Heart left ventricle (tissue), 16 donors: Measurements from ENCODE around the gene SNX8. TPM values are rescaled to one million over a fixed set of nuclear protein-coding genes. Genes with fewer than 3 reads are reported as not detected.
A peak's percentile ranks its signal among the peaks of the same experiment; 100 is the strongest.

Experiments used
- ATAC-seq, 4 donors: fragments of 200-7000 bp; cut with Tn5 transposase; one replicate each; pipeline ENCODE4 v1.9.1; 2020 to 2022; ENCODE audit warnings: moderate library complexity in 4 of 4, mild to moderate bottlenecking in 3 of 4, moderate number of reproducible peaks in 1 of 4
- DNase-seq, 5 donors: peaks; one replicate each; pipeline ENCODE4 v3.0.0-alpha.2; 2020
- H3K27ac ChIP-seq, 12 donors: fragments of 200-600 bp; sonication (generic) in 4 of 12; one replicate each; pipeline versions ENCODE4 v1.5.0 to v1.8.0; 2016 to 2022; ENCODE audit warnings: mild to moderate bottlenecking in 2 of 12
- H3K27me3 ChIP-seq, 9 donors: fragments of 200-600 bp; sonication (generic) in 2 of 9; one replicate each; pipeline versions ENCODE4 v1.5.1 to v1.8.0; 2016 to 2022; ENCODE audit warnings: mild to moderate bottlenecking in 3 of 9
- H3K36me3 ChIP-seq, 9 donors: fragments of 200-600 bp; sonication (generic) in 2 of 9; one replicate each; pipeline versions ENCODE4 v1.5.0 to v1.8.0; 2018 to 2022; ENCODE audit warnings: mild to moderate bottlenecking in 2 of 9
- H3K4me1 ChIP-seq, 12 donors: fragments of 200-600 bp; sonication (generic) in 4 of 12; one replicate each; pipeline versions ENCODE4 v1.5.0 to v1.8.0; 2016 to 2022; ENCODE audit warnings: mild to moderate bottlenecking in 3 of 12
- H3K4me3 ChIP-seq, 12 donors: fragments of 200-600 bp; sonication (generic) in 4 of 12; one replicate each; pipeline versions ENCODE4 v1.5.0 to v1.8.0; 2017 to 2022; ENCODE audit warnings: mild to moderate bottlenecking in 9 of 12, moderate library complexity in 4 of 12
- H3K9me3 ChIP-seq, 12 donors: fragments of 200-600 bp; sonication (generic) in 4 of 12; one replicate each; pipeline versions ENCODE4 v1.5.0 to v1.8.0; 2016 to 2022; ENCODE audit warnings: mild to moderate bottlenecking in 1 of 12
- POLR2A ChIP-seq, 2 donors: fragments of 450-650 bp; IDR thresholded peaks; one replicate each; pipeline ENCODE4 v1.6.1; 2017; ENCODE audit warnings: antibody characterized with exemption in 2 of 2, mild to moderate bottlenecking in 2 of 2, moderate library complexity in 2 of 2
- WGBS, 4 donors: extraction: QIAGEN DNeasy Blood & Tissue Kit in 2 of 4; methylation state at CpG; one replicate each; pipeline versions ENCODE4 v1.1.5 to v1.1.7; 2013 to 2018; 5-methylcytosine and 5-hydroxymethylcytosine counted together
- intact Hi-C, 10 donors: fragments of 100-400 bp; cut with DNase I; formaldehyde crosslinking; loops; one replicate each; pipeline versions ENCODE4 v1.11.1 to v1.14.2; 2022
- polyA plus RNA-seq, 2 donors: library from polyadenylated mRNA; stranded (reverse); fragments of 200-250 nt; gene quantifications; one replicate each; pipeline ENCODE4 v1.2.3, GENCODE V29; 2013
- total RNA-seq, 9 donors: library from RNA; depleted of rRNA in 2 of 9; stranded (reverse); fragments of >200 nt in 2 of 9; fragmentation: NEBNext Ultra II Directional in 3 of 9; extraction: Animal tissue kit (Norgen Biotek cat#: 25700) in 3 of 9; gene quantifications; one replicate each; pipeline versions ENCODE4 v1.1.0 to v1.2.4, GENCODE V29; 2016 to 2023
- TF ChIP-seq, protein P1 (sequence below), 12 donors: fragments of 200-600 bp; sonication (generic) in 4 of 12; IDR thresholded peaks; one replicate each; pipeline versions ENCODE4 v1.5.0 to v1.8.0; 2018 to 2022; ENCODE audit warnings: antibody characterized with exemption in 12 of 12, mild to moderate bottlenecking in 5 of 12
- donor health status: ischemic (EF 13 %, LVEDD 7.1; RV severe dilation, severe dysfunction).
- donor health status: healthy with polysubstance abuse.
- donor health status: DM: no; HTN: yes; CAD: no.
- donor health status: DM: no; HTN: no; CAD: no.
- donor health status: ischemic (EF 25% LVEDD 6.9; RV normal size, moderate dysfunction).
- donor health status: ischemic (EF 25% LVEDD 5.7; RV mildly dilated, moderate dysfunction).
- donor health status: healthy.
- donor health status: DM: yes; HTN: yes; CAD: no.
- donor health status: ischemic (EF 35%, LVEDD 5.7; RV mildly dilated, moderate dysfunction).
- donor health status: nonischemic (EF 11% LVEDD 7.7; RV severe dilation, severe dysfunction).
- donor health status: DM: yes; HTN: yes; CAD: no.
- donor health status: PGD.
- donor health status: ischemic (EF 29% LVEDD 5.4; RV normal size, mild dysfunction).
- donor health status: nonischemic (EF 23%, LVEDD 6.1; RV moderate dilation, normal function).

Gene SNX8
- total and polyA plus RNA-seq, 11 donors: 5.4 to 44.6 (median 19.4) TPM

DNA sequence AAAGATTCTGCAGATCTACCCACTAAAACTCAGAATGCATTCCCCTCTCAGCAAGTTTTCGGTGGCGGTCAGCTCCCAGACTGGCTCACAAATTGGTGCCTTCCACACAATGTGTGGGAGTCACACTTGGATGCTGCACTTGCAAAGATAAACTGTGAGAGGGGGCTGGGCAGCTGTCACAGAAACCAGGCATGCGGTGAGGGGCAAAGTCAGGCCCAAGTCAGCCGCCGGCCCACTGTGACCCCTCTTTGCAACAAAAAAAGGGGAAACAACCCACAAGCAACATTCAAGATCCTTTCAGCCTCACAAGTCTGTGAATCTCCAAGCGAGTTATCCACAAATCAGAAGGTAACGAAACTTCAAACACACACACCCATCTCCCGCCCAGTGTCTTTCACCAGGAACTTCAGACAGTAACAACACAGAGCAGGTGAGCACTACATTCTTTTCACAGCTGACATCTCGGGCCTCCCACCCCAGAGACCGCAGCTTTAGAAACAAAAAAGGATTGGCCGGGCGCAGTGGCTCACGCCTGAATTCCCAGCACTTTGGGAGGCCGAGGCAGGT is 32.0 kb downstream of the SNX8 start:
- no peaks in the 10 kb centered on the region for H3K27me3 ChIP-seq
- TF ChIP-seq, protein P1, sequence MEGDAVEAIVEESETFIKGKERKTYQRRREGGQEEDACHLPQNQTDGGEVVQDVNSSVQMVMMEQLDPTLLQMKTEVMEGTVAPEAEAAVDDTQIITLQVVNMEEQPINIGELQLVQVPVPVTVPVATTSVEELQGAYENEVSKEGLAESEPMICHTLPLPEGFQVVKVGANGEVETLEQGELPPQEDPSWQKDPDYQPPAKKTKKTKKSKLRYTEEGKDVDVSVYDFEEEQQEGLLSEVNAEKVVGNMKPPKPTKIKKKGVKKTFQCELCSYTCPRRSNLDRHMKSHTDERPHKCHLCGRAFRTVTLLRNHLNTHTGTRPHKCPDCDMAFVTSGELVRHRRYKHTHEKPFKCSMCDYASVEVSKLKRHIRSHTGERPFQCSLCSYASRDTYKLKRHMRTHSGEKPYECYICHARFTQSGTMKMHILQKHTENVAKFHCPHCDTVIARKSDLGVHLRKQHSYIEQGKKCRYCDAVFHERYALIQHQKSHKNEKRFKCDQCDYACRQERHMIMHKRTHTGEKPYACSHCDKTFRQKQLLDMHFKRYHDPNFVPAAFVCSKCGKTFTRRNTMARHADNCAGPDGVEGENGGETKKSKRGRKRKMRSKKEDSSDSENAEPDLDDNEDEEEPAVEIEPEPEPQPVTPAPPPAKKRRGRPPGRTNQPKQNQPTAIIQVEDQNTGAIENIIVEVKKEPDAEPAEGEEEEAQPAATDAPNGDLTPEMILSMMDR (IDR thresholded peaks at IDR 0.05): no peak
- no peak for TF ChIP-seq POLR2A (IDR thresholded peaks at IDR 0.05)
- DNase-seq (peak in 1 of 5 donors; percentile 29), ATAC-seq (no peak)
- intact Hi-C loops: no loop called here
- H3K4me3 ChIP-seq: no peak overlapping the region
- H3K36me3 ChIP-seq: peaks cover 0 to 6% (median 0%) of the 10 kb centered on the region in 9 donors
- 82 to 96% (median 92%) methylated on average over 11 to 14 of the region's 14 CpGs for WGBS, 4 donors
- no peaks in the 10 kb centered on the region for H3K9me3 ChIP-seq
- peak overlapping the region in 5 of 12 donors; percentile 32 to 54 (median 51) for H3K27ac ChIP-seq
- peaks cover 0 to 14% (median 3%) of the 10 kb centered on the region in 12 donors for H3K4me1 ChIP-seq

DNA sequence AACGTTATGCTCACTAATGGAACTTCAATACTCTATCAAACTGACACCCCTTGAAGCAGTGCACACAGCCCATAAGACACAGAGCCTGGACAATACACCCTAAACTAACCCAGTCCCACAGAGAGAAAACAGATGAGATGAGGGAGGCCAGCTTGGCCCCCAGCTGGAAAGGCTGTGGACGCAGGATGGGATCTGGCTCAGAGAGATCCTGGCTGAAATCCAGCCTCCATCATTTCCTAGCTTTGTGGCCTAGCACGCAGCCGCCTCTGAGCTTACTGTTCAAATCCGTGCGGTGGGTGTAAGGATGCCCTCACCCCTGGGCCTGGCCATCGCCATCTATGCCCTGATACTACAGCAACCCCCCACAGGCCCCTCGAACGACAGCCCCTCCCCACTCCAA is 32.7 kb downstream of the SNX8 start:
- peak overlapping the region in 5 of 12 donors; percentile 32 to 54 (median 51) for H3K27ac ChIP-seq

DNA sequence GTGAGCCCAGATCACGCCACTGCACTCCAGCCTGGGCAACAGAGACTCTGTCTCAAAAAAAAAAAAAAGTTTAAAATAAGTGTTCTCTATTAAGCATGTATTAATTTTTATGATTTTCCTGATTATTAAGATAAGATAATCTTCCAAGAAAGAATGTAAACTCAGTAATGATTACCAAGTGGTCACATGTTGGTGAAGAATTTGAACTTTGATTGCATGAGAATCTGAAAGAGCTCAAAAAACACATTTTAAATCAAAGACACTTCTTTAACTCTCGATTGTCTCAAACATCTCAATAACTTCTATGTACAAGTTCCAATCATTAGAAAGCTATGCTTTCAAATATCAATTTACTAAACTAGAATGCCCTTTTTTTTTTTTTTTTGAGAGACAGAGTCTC is 33.8 kb downstream of the SNX8 start:
- H3K4me1 ChIP-seq: peaks cover 0 to 14% (median 3%) of the 10 kb centered on the region in 12 donors
- intact Hi-C loops: no loop called here
- no peak for DNase-seq
- no peaks in the 10 kb centered on the region for H3K9me3 ChIP-seq
- peaks cover 0 to 12% (median 1%) of the 10 kb centered on the region in 9 donors for H3K36me3 ChIP-seq
- WGBS, 4 donors: 83 to 97% (median 92%) methylated on average over 2 of the region's 2 CpGs
- H3K27ac ChIP-seq: no peak overlapping the region
- no peak for TF ChIP-seq POLR2A (IDR thresholded peaks at IDR 0.05)
- TF ChIP-seq, protein P1 (IDR thresholded peaks at IDR 0.05): no peak
- ATAC-seq: no peak
- no peak overlapping the region for H3K4me3 ChIP-seq
- no peaks in the 10 kb centered on the region for H3K27me3 ChIP-seq

More for the DNA sequence above, 32.7 kb downstream of the SNX8 start:
- peak in 4 of 5 donors; percentile 28 to 49 (median 45) for DNase-seq
- no peak overlapping the region for H3K4me3 ChIP-seq
- peak; percentile 41 to 83 (median 66) for ATAC-seq
- no peak for TF ChIP-seq POLR2A (IDR thresholded peaks at IDR 0.05)
- TF ChIP-seq, protein P1 (IDR thresholded peaks at IDR 0.05): no peak
- H3K36me3 ChIP-seq: peaks cover 0 to 9% (median 0%) of the 10 kb centered on the region in 9 donors
- WGBS, 4 donors: 36 to 49% (median 41%) methylated on average over 9 of the region's 9 CpGs
- H3K4me1 ChIP-seq: peaks cover 0 to 14% (median 3%) of the 10 kb centered on the region in 12 donors
- H3K27me3 ChIP-seq: no peaks in the 10 kb centered on the region
- no peaks in the 10 kb centered on the region for H3K9me3 ChIP-seq
- intact Hi-C loops: no loop called here

DNA sequence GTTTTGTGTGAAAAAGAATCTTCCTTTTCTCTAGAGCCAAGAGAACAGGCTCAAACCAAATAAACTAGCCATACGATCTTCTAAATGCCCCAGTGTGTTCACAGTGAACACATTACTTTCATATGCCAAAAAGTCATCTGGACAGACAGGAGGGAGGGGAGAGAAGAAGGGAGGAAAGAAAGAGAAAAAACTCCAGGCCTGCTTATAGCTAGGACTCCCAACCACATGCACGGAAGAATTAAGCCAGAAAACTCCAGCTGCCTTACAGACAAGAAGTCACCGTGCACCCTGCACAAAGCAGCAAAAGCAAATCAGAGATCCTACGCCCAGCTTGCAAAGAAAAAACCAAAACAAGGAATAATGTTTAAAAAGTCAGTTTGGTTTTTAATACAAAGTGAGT is 34.3 kb downstream of the SNX8 start:
- Histone ChIP-seq H3K9me3 (no peaks in the 10 kb centered on the region), H3K4me3 (no peak overlapping the region), H3K27ac (no peak overlapping the region), H3K27me3 (no peaks in the 10 kb centered on the region), H3K36me3 (peaks cover 0 to 17% (median 4%) of the 10 kb centered on the region in 9 donors), H3K4me1 (peaks cover 0 to 14% (median 3%) of the 10 kb centered on the region in 12 donors)
- DNase-seq (no peak), ATAC-seq (no peak)
- TF ChIP-seq, protein P1 (IDR thresholded peaks at IDR 0.05): no peak
- TF ChIP-seq POLR2A (IDR thresholded peaks at IDR 0.05): no peak
- 74 to 84% (median 79%) methylated on average over 4 of the region's 4 CpGs for WGBS, 4 donors
- intact Hi-C loops: no loop called here
